Brain microvascular endothelial cell (primary cell): Measurements from ENCODE around the gene KLHDC10.
"Not testable (repeated sequence)": the region's sequence is repeated elsewhere in the genome, so short reads cannot be mapped to it uniquely, and the experiment has no call there.

ENCODE experiments used
- DNase-seq: peaks from one replicate; pipeline ENCODE4 v3.0.0-alpha.2; 2020
- H3K27ac ChIP-seq: fragments of 250-450 bp; sonication (Bioruptor Pico); 2 replicates; pipeline ENCODE4 v1.5.1; 2020; ENCODE audit warnings: mild to moderate bottlenecking, moderate library complexity
- H3K27me3 ChIP-seq: fragments of 250-450 bp; sonication (Bioruptor Pico); replicated peaks from 2 replicates; pipeline ENCODE4 v1.5.1; 2020; ENCODE audit warnings: mild to moderate bottlenecking
- H3K36me3 ChIP-seq: fragments of 250-450 bp; sonication (Bioruptor Pico); replicated peaks from 2 replicates; pipeline ENCODE4 v1.5.1; 2020; ENCODE audit warnings: mild to moderate bottlenecking
- H3K4me3 ChIP-seq: 2 replicates; pipeline ENCODE4 v1.5.1; 2011; ENCODE audit warnings: low read depth, mild to moderate bottlenecking, control low read depth, low read length, moderate library complexity
- in situ Hi-C: cut with HindIII; loops from 2 replicates; pipeline ENCODE4 v1.10.0; 2017; ENCODE audit warnings: low sequenced_read_pairs, low pct_ligation_motif_present
- TF ChIP-seq, protein P1 (sequence below): IDR thresholded peaks from 2 replicates; pipeline ENCODE4 v1.5.1; 2011; ENCODE audit warnings: low read depth, mild to moderate bottlenecking, moderate library complexity, low read length, control low read depth, inconsistent platforms; ENCODE audit errors: missing control alignments

The KLHDC10 gene

DNA sequence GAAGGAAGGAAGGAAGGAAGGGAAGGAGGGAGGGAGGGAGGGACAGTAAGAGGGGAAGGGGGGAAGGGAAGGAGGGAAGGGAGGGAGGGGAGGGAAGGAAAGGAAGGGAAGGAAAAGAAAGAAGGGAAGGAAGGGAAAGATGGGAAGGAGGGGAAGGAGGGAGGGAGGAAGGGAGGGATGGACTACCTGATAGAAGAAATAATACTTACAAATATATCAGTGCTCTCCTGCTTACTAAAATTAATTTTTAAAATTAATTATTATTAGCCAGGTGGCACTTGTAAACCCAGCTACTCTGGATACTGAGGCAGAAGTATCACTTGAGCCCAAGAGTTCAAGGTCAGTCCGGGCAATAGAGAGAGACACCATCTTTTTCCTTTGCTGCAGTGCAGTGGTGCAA is 37.6 kb upstream of the KLHDC10 start:
- in situ Hi-C loops: no loop called here
- TF ChIP-seq, protein P1, sequence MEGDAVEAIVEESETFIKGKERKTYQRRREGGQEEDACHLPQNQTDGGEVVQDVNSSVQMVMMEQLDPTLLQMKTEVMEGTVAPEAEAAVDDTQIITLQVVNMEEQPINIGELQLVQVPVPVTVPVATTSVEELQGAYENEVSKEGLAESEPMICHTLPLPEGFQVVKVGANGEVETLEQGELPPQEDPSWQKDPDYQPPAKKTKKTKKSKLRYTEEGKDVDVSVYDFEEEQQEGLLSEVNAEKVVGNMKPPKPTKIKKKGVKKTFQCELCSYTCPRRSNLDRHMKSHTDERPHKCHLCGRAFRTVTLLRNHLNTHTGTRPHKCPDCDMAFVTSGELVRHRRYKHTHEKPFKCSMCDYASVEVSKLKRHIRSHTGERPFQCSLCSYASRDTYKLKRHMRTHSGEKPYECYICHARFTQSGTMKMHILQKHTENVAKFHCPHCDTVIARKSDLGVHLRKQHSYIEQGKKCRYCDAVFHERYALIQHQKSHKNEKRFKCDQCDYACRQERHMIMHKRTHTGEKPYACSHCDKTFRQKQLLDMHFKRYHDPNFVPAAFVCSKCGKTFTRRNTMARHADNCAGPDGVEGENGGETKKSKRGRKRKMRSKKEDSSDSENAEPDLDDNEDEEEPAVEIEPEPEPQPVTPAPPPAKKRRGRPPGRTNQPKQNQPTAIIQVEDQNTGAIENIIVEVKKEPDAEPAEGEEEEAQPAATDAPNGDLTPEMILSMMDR: no peak
- no peak for DNase-seq
- Histone ChIP-seq H3K36me3 (peaks cover 22% of the 10 kb centered on the region), H3K27me3 (no peaks in the 10 kb centered on the region), H3K4me3 (no peak overlapping the region), H3K27ac (no peak overlapping the region)

DNA sequence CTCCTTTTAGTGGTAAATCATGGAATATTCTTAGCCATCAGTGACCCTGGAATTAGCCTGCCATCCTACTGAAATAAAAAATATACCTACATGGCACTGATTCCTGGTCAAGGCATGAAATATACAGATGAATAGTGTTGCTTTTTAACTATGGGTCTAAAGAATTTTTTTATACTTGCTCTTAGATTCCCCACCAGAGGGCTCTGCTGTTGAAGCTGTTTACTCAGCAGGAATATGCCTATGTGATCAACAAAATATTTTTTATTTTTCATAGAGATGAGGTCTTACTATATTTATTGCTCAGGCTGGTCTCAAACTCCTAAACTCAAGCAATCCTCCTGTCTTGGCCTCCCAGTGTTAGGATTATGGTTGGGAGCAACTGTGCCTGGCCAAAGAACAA is 32.6 kb upstream of the KLHDC10 start:
- no peak for DNase-seq
- Histone ChIP-seq H3K27me3 (no peaks in the 10 kb centered on the region), H3K36me3 (peaks cover 19% of the 10 kb centered on the region), H3K4me3 (no peak overlapping the region), H3K27ac (no peak overlapping the region)
- in situ Hi-C loops: no loop called here
- TF ChIP-seq, protein P1: peak; percentile 60

DNA sequence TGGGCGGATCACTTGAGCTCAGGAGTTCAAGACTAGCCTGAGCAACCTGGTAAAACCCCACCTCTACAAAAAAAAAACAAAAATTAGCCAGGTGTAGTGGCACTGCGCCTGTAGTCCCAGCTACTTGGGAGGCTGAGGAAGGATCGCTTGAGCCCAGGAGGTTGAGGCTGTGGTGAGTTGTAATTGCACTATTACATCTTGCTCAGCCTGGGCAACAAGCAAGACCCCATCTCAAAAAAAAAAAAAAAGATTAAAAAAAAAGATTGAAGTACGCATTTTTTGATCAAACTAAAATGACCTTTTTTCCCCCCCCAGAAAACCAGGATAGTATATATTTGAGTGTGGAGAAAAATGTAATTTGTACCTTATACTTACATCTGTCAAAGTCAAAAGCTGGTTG is 29.8 kb upstream of the KLHDC10 start:
- in situ Hi-C loops: no loop called here
- Histone ChIP-seq H3K4me3 (no peak overlapping the region), H3K36me3 (peaks cover 17% of the 10 kb centered on the region), H3K27me3 (no peaks in the 10 kb centered on the region), H3K27ac (no peak overlapping the region)
- TF ChIP-seq, protein P1: no peak
- no peak for DNase-seq

DNA sequence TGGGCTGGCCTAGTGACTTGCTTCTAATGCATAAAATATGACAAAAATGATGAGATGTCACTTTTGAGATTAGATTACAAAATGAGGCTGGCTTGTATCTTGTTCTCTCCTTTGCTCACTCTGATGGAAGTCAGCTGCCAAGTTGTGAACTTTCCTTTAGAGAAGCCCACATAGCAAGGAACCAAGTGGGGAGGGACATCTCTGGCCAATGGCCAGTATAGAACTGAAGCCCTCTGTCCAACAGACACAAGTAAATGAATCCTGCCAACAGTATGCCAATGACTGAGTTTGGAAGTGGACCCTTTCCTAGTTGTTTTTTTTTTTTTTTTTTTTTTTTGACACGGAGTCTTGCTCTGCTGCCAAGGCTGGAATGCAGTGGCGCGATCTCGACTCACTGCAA is 22.5 kb upstream of the KLHDC10 start:
- DNase-seq: peak; percentile 13
- no peaks in the 10 kb centered on the region for H3K36me3 ChIP-seq
- no peak overlapping the region for H3K27ac ChIP-seq
- TF ChIP-seq, protein P1: no peak
- H3K27me3 ChIP-seq: no peaks in the 10 kb centered on the region
- in situ Hi-C loops: no loop called here
- no peak overlapping the region for H3K4me3 ChIP-seq

GRCh38 chr7:130048906-130049305 is 21.4 kb upstream of the KLHDC10 start:
- TF ChIP-seq, protein P1: no peak
- H3K27me3 ChIP-seq: no peaks in the 10 kb centered on the region
- in situ Hi-C loops: no loop called here
- no peak overlapping the region for H3K27ac ChIP-seq
- no peak for DNase-seq
- H3K36me3 ChIP-seq: no peaks in the 10 kb centered on the region
- no peak overlapping the region for H3K4me3 ChIP-seq

DNA sequence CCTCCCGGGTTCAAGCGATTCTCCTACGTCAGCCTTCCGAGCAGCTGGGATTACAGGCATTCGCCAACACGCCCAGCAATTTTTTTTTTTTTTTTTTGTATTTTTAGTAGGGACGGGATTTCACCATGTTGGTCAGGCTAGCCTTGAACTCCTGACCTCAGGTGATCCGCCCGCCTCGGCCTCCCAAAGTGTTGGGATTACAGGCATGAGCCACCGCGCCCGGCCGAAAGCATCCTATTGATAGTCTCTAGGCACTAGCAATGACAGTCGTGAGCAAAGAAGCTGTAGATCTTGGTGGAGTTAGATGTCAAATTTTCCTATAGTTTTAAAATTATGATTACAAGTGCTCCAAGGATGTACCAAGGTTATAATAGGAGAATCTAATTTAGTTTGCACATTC is 18.1 kb upstream of the KLHDC10 start:
- in situ Hi-C loops, H3K27me3 ChIP-seq, H3K4me3 ChIP-seq, H3K36me3 ChIP-seq, H3K27ac ChIP-seq, DNase-seq: not testable (repeated sequence)

GRCh38 chr7:130055198-130055597 is 15.1 kb upstream of the KLHDC10 start:
- H3K36me3 ChIP-seq, DNase-seq, H3K27ac ChIP-seq, in situ Hi-C loops, H3K4me3 ChIP-seq, H3K27me3 ChIP-seq: not testable (repeated sequence)
